ENCODE data around the gene FCRLB.
A peak's percentile ranks its signal among the peaks of the same experiment; 100 is the strongest.
"Not testable (repeated sequence)": the region's sequence is repeated elsewhere in the genome, so short reads cannot be mapped to it uniquely, and the experiment has no call there.

FCRLB gene

DNA sequence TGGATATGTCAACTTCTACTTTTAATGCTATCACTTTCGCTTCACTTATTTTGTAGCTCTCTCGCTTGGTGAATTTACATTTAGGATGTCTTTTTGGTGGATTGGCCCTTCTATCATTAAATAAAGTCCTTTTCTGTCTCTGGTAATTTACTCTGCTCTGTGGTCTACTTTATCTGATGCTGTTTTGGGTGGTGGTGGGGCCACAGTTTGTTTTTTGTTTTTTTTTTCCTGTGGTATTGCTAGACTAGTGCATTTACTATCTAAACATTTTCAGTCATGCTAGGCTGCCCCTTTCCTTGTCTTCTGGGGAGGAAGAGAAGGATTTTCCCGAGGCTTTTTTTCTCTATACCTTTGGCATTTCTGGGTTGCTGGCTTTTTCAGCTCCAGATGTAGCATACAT lies 32.4 kb upstream of the FCRLB start:
- Histone ChIP-seq H3K4me3 (no peak overlapping the region), H3K27ac (no peak overlapping the region)
- DNase-seq (ENCODE audit: low spot score): no peak
- TF ChIP-seq, protein P1, sequence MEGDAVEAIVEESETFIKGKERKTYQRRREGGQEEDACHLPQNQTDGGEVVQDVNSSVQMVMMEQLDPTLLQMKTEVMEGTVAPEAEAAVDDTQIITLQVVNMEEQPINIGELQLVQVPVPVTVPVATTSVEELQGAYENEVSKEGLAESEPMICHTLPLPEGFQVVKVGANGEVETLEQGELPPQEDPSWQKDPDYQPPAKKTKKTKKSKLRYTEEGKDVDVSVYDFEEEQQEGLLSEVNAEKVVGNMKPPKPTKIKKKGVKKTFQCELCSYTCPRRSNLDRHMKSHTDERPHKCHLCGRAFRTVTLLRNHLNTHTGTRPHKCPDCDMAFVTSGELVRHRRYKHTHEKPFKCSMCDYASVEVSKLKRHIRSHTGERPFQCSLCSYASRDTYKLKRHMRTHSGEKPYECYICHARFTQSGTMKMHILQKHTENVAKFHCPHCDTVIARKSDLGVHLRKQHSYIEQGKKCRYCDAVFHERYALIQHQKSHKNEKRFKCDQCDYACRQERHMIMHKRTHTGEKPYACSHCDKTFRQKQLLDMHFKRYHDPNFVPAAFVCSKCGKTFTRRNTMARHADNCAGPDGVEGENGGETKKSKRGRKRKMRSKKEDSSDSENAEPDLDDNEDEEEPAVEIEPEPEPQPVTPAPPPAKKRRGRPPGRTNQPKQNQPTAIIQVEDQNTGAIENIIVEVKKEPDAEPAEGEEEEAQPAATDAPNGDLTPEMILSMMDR (IDR thresholded peaks at IDR 0.05): no peak

DNA sequence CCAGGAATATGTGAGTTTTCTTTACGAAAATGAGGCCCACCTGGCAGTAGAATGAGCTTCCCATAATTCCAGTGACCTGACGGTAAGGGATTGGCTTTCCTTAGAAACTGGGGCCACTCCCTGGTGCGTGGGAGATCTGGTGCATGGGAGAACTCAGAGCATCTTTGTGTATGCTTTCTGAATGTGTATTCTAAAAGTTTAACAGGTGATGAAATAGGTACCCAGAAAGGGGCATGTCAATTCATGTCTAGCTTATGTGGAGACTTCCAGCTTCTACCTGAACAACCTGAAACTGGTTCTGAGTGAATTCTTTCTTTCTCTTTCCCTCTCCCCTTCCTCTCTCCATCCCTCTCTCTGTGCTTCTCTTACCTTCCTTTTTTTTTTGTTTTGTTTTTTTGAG lies 29.5 kb upstream of the FCRLB start:
- DNase-seq (ENCODE audit: low spot score): no peak
- no peak overlapping the region for H3K27ac ChIP-seq
- TF ChIP-seq, protein P1 (IDR thresholded peaks at IDR 0.05): no peak
- no peak overlapping the region for H3K4me3 ChIP-seq

DNA sequence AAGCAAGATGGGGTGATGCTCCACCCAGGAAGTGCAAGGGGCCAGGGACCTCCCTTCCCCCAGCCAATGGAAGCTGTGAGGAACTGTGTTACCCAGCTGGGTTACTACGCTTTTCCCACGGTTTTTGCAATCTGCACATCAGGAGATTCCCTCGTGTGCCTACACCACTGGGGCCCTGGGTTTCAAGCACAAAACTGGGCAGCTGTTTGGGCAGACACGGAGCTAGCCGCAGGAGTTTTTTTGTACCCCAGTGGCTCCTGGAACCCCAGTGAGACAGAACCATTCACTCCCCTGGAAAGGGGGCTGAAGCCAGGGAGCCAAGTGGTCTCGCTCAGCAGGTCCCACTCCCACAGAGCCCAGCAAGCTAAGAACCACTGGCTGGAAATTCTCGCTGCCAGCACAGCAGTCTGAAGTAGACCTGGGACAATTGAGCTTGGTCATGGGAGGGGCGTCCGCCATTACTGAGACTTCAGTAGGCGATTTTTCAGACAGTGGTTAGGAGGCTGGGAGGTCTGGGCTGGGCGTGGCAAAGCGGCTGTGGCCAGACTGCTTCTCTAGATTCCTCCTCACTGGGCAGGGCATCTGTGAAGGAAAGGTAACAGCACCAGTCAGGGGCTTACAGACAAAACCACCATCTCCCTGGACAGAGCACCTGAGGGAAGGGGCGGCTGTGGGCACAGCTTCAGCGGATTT lies 28.2 kb upstream of the FCRLB start:
- not testable (repeated sequence) for H3K4me3 ChIP-seq; H3K27ac ChIP-seq; DNase-seq (ENCODE audit: low spot score)

DNA sequence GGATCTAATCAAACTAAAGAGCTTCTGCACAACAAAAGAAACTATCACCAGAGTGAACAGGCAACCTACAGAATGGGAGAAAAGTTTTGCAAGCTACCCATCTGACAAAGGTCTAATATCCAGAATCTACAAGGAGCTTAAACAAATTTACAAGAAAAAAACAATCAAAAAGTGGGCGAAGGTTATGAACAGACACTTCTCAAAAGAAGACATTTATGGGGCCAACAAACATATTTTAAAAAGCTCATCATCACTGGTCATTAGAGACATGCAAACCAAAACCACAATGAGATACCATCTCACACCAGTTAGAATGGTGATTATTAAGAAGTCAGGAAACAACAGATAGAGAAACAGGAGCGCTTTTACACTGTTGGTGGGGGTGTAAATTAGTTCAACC lies 23.0 kb upstream of the FCRLB start:
- DNase-seq (ENCODE audit: low spot score); H3K27ac ChIP-seq; H3K4me3 ChIP-seq: not testable (repeated sequence)

DNA sequence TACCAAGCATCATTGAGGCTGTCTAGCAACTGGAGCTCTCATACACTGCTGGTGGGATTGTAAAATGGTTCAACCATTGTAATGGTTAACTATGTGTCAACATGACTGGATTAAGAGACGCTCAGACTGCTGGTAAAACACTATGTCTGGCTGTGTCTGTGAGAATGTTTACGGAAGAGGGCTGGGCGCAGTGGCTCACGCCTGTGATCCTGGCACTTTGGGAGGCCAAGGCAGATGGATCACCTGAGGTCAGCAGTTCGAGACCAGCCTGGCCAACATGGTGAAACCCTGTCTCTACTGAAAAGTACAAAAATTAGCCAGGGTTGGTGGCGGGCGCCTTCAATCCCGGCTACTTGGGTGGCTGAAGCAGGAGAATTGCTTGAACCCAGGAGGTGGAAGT lies 19.1 kb upstream of the FCRLB start:
- DNase-seq (ENCODE audit: low spot score): no peak
- Histone ChIP-seq H3K4me3 (no peak overlapping the region), H3K27ac (no peak overlapping the region)
- TF ChIP-seq, protein P1 (IDR thresholded peaks at IDR 0.05): no peak

DNA sequence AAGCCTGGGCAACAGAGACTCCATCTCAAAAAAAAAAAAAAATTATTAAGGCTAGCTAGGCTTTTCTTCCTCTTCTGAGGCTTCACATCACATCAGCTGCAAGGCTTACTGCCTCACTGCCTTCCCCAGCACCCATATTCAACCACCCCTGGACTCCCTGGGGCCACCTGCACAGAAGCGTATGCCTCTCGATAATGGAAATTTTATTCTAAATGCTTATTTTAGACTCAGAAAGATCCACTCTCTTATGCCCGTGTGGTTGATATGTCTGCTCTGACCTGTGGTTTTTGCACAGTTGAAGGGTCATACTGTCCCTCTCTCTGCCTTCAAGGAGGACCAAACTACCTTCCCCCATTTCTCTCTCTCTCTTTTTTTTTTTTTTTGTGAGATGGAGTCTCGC lies 15.8 kb upstream of the FCRLB start:
- TF ChIP-seq, protein P1 (IDR thresholded peaks at IDR 0.05): no peak
- Histone ChIP-seq H3K27ac (no peak overlapping the region), H3K4me3 (no peak overlapping the region)
- no peak for DNase-seq (ENCODE audit: low spot score)

GRCh38 chr1:161706113-161706481 lies 15.2 kb upstream of the FCRLB start:
- Histone ChIP-seq H3K27ac (peak overlapping the region; percentile 63 to 74), H3K4me3 (no peak overlapping the region)
- TF ChIP-seq, protein P1 (IDR thresholded peaks at IDR 0.05): no peak
- DNase-seq (ENCODE audit: low spot score): no peak

DNA sequence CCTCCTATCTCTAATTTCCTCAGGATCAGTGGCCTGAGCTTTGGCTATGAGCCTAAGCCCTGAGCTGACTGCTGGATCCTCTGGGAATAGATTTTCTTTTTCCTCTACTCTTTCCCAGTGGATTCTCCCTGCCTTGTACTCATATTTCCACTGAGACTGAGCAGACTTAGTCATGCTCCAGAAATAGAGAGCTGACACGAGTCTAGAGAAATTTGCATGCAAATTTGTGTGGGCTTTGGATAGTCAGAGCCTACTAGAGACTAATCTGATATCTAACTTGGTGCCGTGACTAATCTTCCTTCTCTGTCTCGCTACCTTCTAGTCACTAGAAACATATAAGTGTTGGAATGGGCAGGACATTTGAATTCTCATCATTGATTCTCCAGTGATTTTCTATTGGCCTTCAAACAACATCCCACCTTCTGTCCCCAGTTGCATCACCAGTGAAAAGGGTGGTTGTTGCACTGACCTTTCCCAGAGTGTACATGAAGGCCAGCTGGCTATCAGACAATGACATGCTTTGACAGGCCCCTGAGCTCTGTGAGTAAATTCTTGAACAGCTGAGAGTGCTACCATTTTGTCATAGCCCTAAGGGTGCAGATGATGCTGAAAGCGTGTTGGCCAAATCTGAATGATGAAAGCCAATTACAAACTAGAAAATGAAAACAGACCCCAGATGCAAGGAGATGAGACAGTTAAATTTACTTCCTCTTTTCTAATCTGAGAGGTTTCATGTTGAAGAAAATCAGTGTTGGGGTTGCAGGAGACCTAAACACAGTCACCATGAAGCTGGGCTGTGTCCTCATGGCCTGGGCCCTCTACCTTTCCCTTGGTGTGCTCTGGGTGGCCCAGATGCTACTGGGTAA lies 14.6 kb upstream of the FCRLB start, which contains the start of gene FCRLA:
FCRLA (plus strand) TSS at position 748 of the 866 bp plus-strand sequence; CDS start at position 784, 36 bp downstream.
- no peak within 1 kb of the TSS for H3K4me3 ChIP-seq
- no peak for DNase-seq (ENCODE audit: low spot score)
- H3K27ac ChIP-seq: peak within 1 kb of the TSS; percentile 63 to 74
- TF ChIP-seq, protein P1 (IDR thresholded peaks at IDR 0.05): no peak

All from coronary artery (tissue), 2 donors.